ENCODE data around the gene LMF1.

Gene LMF1

DNA sequence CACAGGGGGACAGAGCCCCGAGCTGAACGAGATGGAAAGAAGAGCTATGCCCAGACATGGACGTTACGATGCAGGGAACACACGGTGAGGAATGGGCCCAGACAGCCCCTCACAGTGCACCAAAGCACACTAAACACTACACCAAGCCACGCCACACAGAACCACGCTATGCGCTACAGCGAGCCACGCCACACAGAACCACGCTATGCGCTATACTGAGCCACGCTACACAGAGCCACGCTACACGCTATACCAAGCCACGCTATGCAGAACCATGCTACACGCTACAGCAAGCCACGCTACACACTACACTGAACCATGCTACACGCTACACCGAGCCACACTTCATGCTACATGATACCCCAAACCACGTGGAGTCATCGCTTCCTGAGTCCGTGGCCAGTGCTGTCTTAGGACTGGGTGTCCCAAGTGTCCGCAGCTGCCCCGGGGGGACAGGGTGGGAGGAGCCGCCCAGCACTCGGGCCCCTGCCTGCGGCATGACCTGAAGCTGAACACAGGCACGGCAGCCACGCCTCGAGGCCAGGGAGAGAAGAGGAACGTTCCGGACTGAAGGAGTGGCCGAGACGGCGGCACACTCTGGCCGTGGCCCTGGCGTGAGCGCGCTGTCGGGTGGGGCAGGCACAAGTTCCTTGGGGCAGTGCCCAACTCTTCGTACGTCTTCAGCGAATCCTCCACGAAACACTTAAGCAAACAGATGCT is 61.3 kb downstream of the LMF1 start:
- no peaks in the 10 kb centered on the region for H3K9me3 Mint-ChIP-seq
- H3K4me3 Mint-ChIP-seq: no peak overlapping the region
- no peak overlapping the region for H3K27ac Mint-ChIP-seq
- H3K4me1 Mint-ChIP-seq (ENCODE audit: low read depth in 2 of 2): no peaks in the 10 kb centered on the region
- DNase-seq (no peak), ATAC-seq (replicated peaks) (no peak)
- no peaks in the 10 kb centered on the region for H3K36me3 Mint-ChIP-seq (ENCODE audit: insufficient read depth)
- H3K27me3 Mint-ChIP-seq: no peaks in the 10 kb centered on the region

DNA sequence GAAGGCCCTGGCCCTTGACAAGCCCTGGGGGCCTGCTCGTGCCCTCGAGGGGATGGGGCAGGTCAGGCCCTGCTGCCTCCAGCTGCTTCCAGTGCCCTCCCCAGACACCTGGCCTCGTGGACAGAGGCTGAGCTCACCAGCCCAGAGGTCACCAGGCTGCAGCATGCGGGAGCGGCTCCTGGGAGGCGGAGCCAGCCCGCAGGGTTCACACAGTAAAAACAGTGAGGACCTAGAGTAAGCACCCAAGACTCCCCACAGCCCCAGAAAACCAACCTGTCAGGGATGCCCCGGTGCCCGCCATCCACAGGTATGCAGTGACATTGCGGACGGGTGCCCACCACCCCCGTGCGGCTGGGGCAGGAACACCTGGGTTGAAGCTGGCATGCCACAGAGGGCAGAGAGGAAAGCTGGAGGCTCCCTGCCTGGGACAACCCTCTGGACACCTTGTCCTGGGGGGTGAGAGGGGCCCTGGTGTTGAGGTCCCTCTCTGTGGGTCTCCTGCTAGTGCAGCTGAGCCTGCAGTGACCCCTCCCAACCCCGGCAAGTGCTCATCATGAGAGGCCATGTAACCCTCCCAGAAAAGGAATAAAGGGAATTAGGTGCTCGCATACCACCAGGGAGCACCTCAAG is 62.1 kb downstream of the LMF1 start:
- no peaks in the 10 kb centered on the region for H3K36me3 Mint-ChIP-seq (ENCODE audit: insufficient read depth)
- H3K9me3 Mint-ChIP-seq: no peaks in the 10 kb centered on the region
- no peak overlapping the region for H3K4me3 Mint-ChIP-seq
- ATAC-seq (replicated peaks) (no peak), DNase-seq (no peak)
- H3K27ac Mint-ChIP-seq: no peak overlapping the region
- no peaks in the 10 kb centered on the region for H3K27me3 Mint-ChIP-seq
- H3K4me1 Mint-ChIP-seq (ENCODE audit: low read depth in 2 of 2): no peaks in the 10 kb centered on the region

DNA sequence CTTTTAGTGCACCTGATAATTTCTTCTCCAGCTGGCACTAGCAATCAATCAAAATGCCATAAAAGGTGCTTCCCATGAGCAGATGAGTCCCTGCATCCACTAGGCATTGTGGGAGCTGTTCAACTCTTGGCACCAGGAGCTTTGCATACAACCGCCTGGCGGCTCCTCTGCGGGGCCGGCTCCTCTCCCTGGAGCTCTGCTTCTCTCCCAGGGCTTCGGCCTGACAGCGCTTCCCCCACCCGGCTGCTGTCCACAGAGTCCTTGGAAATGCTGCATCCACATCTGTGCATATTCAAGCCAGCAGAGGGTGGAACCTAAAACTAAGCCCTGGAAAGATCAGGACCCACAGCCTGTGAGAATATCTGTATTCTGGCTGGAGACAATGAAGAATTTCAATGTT is 62.9 kb downstream of the LMF1 start:
- Mint-ChIP-seq H3K4me1 (ENCODE audit: low read depth in 2 of 2) (no peaks in the 10 kb centered on the region), H3K36me3 (ENCODE audit: insufficient read depth) (no peaks in the 10 kb centered on the region), H3K9me3 (no peaks in the 10 kb centered on the region), H3K27me3 (no peaks in the 10 kb centered on the region), H3K27ac (no peak overlapping the region), H3K4me3 (no peak overlapping the region)
- no peak for DNase-seq
- no peak for ATAC-seq (replicated peaks)

DNA sequence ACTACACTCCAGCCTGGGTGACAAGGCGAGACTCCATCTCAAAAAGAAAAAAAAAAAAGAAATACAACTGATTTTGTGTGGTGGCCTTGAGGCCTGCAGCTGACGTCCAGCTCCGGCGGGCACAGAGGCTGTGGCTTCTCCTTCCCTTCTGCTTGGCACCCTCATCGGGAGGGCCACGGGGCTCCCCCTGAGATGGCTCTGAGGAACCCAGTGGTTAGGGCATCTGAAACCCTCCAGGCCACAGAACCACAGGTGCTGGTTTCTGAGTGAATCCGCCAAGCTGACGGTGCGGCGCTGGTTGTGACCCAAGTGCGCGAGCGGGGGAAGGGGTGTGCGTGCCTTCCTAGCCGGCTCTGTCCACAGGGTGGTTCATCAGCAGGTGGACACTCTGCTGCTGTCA is 63.4 kb downstream of the LMF1 start:
- Mint-ChIP-seq H3K27ac (no peak overlapping the region), H3K4me1 (ENCODE audit: low read depth in 2 of 2) (no peaks in the 10 kb centered on the region), H3K9me3 (no peaks in the 10 kb centered on the region), H3K27me3 (no peaks in the 10 kb centered on the region), H3K4me3 (no peak overlapping the region), H3K36me3 (ENCODE audit: insufficient read depth) (no peaks in the 10 kb centered on the region)
- DNase-seq (no peak), ATAC-seq (replicated peaks) (no peak)

DNA sequence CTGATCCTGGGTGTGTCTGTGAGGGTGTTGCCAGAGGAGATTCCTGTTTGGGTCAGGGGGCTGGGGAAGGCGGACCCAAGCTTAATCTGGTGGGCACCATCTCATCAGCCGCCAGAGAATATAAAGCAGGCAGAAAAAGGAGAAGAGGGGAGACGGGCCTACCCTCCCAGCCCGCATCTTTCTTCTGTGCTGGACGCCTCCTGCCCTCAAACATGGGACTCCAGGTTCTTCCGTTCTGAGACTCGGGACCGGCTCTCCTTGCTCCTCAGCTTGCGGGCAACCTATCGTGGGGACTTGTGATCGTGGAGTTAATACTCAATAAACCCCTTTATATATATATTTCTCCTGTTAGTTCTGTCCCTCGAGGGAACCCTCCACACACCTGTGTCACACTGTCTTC is 64.5 kb downstream of the LMF1 start:
- no peak for DNase-seq
- no peaks in the 10 kb centered on the region for H3K4me1 Mint-ChIP-seq (ENCODE audit: low read depth in 2 of 2)
- no peaks in the 10 kb centered on the region for H3K9me3 Mint-ChIP-seq
- no peaks in the 10 kb centered on the region for H3K36me3 Mint-ChIP-seq (ENCODE audit: insufficient read depth)
- no peak overlapping the region for H3K4me3 Mint-ChIP-seq
- ATAC-seq (replicated peaks): no peak
- no peaks in the 10 kb centered on the region for H3K27me3 Mint-ChIP-seq
- H3K27ac Mint-ChIP-seq: no peak overlapping the region

DNA sequence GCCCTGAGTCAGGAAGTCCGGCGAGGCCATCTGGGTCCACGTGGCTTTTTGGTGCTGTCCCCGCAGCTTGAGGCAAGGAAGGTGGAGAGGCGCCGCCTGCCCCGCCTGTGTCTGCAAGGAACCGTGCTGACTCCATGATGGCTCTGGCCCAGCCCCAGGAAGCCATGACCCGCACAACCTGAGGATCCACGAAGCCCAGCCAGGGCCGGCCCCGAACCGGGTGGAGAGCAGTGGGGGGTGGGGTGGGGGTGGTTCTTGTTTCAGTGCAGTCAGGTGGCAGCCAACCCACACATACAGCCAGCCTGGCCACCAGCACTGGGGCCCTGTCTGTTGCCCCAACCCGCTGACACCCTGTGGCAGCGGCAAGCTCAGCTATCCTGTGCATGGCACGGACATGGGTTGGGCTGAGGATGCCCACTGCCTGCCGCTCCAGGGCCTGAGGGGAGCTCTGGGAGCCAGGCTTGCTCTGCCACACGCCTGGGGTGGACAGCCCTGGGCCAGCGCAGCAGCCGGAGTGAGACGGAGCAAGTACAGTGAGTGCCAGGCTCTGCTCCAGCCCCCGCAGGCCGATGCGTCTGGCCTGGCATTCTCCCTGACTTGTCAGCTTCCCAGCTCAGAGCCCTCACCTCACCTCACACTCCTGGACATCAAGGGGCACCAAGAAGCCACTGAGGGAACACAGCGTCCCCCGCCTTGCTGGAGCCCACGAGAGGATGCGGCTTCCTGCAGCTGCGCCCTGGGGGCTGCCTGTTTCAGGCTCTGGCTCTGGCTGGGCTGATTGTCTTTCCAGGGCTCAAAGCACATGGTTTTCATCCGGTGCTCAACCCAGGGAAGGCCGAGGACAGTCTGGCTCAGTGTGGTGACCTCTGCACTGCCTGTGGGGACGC is 68.8 kb downstream of the LMF1 start:
- DNase-seq (no peak), ATAC-seq (replicated peaks) (no peak)
- no peaks in the 10 kb centered on the region for H3K27me3 Mint-ChIP-seq
- no peak overlapping the region for H3K27ac Mint-ChIP-seq
- H3K9me3 Mint-ChIP-seq: no peaks in the 10 kb centered on the region
- no peak overlapping the region for H3K4me3 Mint-ChIP-seq
- no peaks in the 10 kb centered on the region for H3K36me3 Mint-ChIP-seq (ENCODE audit: insufficient read depth)
- no peaks in the 10 kb centered on the region for H3K4me1 Mint-ChIP-seq (ENCODE audit: low read depth in 2 of 2)

DNA sequence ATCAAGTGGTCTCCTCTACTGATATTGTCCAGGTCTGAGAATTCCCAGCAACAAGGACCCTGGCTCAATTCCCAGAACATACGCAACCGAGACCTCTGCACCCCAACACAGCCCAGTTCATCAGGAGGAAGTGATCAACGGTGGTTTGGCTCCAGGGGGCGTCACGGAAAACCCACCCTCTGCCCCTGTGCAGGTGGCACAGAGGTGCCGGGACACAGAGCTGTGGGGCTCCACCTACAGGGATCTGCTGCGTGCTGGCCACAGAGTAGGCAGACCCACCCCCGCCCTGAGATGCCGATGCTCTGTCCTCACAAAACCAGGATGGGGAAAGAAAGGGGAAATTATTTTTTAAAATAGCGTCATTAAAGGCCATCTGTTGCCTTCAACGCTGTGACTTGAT is 69.6 kb downstream of the LMF1 start:
- Mint-ChIP-seq H3K36me3 (ENCODE audit: insufficient read depth) (no peaks in the 10 kb centered on the region), H3K4me1 (ENCODE audit: low read depth in 2 of 2) (no peaks in the 10 kb centered on the region), H3K9me3 (no peaks in the 10 kb centered on the region), H3K4me3 (no peak overlapping the region), H3K27ac (no peak overlapping the region), H3K27me3 (no peaks in the 10 kb centered on the region)
- no peak for DNase-seq
- ATAC-seq (replicated peaks): no peak

DNA sequence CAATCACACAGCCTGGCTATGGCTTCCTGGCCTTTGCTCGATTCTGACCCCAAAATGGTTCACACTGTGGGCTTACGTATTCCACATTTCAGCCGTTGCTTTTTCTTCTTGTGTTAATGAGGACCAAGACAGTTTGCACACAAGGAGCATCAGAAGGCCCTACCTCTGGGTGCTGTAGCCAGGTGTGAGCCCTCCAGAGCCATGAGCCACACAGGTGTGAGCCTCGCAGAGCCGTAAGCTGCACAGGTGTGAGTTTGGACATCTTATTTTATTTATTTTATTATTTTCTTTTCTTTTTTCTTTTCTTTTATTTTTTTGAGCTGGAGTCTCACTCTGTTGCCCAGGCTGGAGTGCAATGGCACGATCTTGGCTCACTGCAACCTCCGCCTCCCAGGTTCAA is 70.6 kb downstream of the LMF1 start:
- no peak overlapping the region for H3K4me3 Mint-ChIP-seq
- ATAC-seq (replicated peaks): no peak
- no peak overlapping the region for H3K27ac Mint-ChIP-seq
- DNase-seq: no peak
- no peaks in the 10 kb centered on the region for H3K27me3 Mint-ChIP-seq
- no peaks in the 10 kb centered on the region for H3K36me3 Mint-ChIP-seq (ENCODE audit: insufficient read depth)
- H3K9me3 Mint-ChIP-seq: no peaks in the 10 kb centered on the region
- H3K4me1 Mint-ChIP-seq (ENCODE audit: low read depth in 2 of 2): no peaks in the 10 kb centered on the region

DNA sequence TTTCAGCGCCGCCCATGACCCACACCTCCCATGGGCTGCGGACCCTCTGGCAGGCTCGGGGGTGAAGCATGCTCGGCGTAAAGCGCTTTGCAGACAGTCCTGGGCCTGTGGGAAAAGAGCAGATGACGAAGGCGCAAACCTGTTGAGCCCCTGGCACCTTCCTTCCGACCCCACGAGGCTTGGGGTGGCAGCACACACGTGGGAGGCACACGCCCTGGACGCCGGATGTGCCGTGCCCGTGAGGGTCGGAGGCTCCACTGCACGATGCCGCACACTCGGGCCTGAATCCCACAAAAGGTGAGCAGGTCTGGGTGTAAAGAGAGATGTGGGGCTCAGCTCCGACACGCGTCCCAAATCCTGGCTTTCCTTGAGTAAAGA is 71.1 kb downstream of the LMF1 start:
- Mint-ChIP-seq H3K9me3 (no peaks in the 10 kb centered on the region), H3K27me3 (no peaks in the 10 kb centered on the region), H3K36me3 (ENCODE audit: insufficient read depth) (no peaks in the 10 kb centered on the region), H3K4me1 (ENCODE audit: low read depth in 2 of 2) (no peaks in the 10 kb centered on the region), H3K27ac (no peak overlapping the region), H3K4me3 (no peak overlapping the region)
- no peak for DNase-seq
- ATAC-seq (replicated peaks): no peak

DNA sequence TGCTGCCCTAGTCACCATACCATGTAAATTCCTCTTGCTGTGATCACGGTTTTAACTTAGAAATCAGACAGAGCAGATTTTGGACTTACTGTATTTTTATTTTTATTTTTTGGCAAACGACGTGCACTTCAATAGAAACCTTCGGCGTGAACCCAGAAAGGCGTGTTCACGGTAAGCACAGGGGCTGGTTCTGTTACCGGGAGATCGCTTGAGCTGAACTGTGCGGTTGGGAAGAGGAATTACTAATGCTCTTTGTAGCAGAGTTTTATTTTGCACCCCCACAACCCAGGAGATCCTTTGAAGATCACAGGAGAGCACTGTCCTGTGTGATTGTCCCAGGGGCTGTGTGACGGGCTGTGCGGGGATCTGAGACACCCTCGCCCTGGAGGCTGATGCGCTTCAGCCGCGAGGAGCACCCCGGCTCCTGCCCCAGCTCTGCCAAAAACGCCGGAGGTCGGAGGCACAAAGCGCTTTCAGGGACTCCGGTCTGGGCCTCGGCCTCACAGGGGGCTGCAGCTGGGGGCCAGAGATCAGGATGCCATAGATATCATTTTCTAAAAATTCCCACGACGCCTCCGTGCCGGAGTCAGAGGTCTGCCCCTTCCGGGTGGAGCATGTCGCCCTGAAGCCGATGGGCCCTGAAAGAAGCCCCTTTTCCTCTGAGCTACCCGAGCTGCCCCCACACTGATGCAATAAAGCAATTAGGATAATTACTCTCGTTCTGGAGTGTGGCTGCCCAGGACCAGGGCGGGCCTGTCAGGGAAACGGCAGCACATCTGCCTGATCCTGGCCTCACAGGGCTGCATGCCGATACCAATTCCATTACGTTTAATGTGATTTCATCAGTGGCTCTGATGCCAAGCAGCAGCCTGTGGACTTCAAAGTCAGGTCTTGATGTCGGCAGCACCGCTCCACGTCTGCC is 71.8 kb downstream of the LMF1 start:
- ATAC-seq (replicated peaks): no peak
- H3K27me3 Mint-ChIP-seq: no peaks in the 10 kb centered on the region
- H3K9me3 Mint-ChIP-seq: no peaks in the 10 kb centered on the region
- no peaks in the 10 kb centered on the region for H3K36me3 Mint-ChIP-seq (ENCODE audit: insufficient read depth)
- no peak overlapping the region for H3K27ac Mint-ChIP-seq
- H3K4me3 Mint-ChIP-seq: no peak overlapping the region
- H3K4me1 Mint-ChIP-seq (ENCODE audit: low read depth in 2 of 2): no peaks in the 10 kb centered on the region
- DNase-seq: no peak

DNA sequence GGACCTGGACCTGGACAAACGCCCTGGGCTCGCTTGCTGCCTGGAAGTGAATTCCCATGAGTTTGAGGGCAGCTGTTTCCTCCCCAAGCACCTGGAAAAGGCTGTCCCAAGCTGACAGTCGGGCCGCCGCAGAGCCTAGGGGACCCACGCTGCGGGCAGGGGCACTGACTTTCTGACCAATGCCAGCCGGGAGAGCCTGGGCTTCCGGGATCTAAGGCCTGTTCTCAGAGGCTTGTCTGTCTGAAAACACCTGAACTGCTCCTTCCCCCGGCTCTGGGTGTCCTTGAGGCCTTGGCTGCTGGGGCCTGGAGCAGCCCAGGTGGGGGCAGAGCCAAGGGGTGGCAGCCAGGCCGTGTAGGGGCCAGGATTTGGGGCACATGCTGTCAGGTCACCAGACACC is 72.6 kb downstream of the LMF1 start:
- Mint-ChIP-seq H3K27ac (no peak overlapping the region), H3K4me3 (no peak overlapping the region)

DNA sequence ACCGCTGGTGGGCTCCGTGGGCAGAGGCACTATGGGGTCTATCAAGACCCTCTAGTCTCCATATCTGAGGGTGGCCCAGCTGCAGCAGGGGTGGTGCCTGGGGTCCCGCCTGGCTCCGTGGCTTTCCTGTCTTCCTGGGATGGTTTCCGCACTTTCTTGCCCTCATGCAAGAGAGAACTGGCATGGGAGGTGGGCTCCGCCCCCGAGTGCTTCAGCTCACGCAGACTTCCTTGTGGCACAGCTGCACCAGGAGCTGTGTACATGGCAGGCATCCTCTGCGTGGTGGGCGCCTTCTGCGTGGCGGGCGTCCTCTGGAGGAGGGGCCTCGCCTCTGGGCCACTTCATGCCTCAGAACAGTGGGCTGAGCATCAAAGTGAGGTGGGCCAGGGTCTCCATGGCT is 73.1 kb downstream of the LMF1 start:
- H3K36me3 Mint-ChIP-seq (ENCODE audit: insufficient read depth): no peaks in the 10 kb centered on the region
- DNase-seq (no peak), ATAC-seq (replicated peaks) (no peak)
- H3K27ac Mint-ChIP-seq: no peak overlapping the region
- no peaks in the 10 kb centered on the region for H3K9me3 Mint-ChIP-seq
- H3K27me3 Mint-ChIP-seq: no peaks in the 10 kb centered on the region
- no peaks in the 10 kb centered on the region for H3K4me1 Mint-ChIP-seq (ENCODE audit: low read depth in 2 of 2)
- no peak overlapping the region for H3K4me3 Mint-ChIP-seq

More for the DNA sequence above, 72.6 kb downstream of the LMF1 start:
- Mint-ChIP-seq H3K4me1 (ENCODE audit: low read depth in 2 of 2) (no peaks in the 10 kb centered on the region), H3K36me3 (ENCODE audit: insufficient read depth) (no peaks in the 10 kb centered on the region), H3K9me3 (no peaks in the 10 kb centered on the region), H3K27me3 (no peaks in the 10 kb centered on the region)
- DNase-seq (no peak), ATAC-seq (replicated peaks) (no peak)

DNA sequence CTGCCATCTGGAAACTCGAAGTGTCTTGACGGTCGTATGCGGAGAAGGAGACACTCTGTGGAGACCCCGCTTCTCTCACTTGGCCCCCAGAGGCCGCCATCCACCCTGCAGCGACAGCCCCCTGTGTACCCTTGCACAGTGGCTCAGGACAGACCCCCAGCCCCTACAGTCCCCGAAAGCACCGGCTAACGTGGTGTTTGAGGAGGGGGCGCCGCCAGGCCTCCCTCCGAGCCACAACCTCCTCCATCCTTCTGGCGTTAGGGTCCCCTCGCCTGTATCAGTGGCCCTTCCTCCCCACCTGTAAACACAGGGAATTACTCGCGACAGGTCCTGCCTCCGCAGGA is 73.6 kb downstream of the LMF1 start:
- Mint-ChIP-seq H3K27me3 (no peaks in the 10 kb centered on the region), H3K36me3 (ENCODE audit: insufficient read depth) (no peaks in the 10 kb centered on the region), H3K9me3 (no peaks in the 10 kb centered on the region), H3K4me3 (no peak overlapping the region), H3K4me1 (ENCODE audit: low read depth in 2 of 2) (no peaks in the 10 kb centered on the region), H3K27ac (no peak overlapping the region)
- DNase-seq: no peak
- no peak for ATAC-seq (replicated peaks)

Measured in effector memory CD8-positive, alpha-beta T cell (primary cell).